Endothelial cell of umbilical vein (primary cell): ENCODE results near the gene KCNK1. TPM values are rescaled to one million over a fixed set of nuclear protein-coding genes. Genes with fewer than 3 reads are reported as not detected.

ENCODE experiments used
- BruUV-seq: library from RNA; stranded (reverse); fragments of 400-500 nt; replicated peaks from 2 replicates; lab custom pipeline; 2021; lab: Mats Ljungman, UMichigan
- CTCF ChIA-PET: fragments of 300-600, 350-600 bp; sonication (Branson Sonifier 250); formaldehyde crosslinking; loops from one replicate; lab custom pipeline; 2021; ENCODE audit warnings: antibody characterized with exemption, inconsistent platforms; lab: Charles Lee
- POLR2A ChIA-PET: fragments of 300-600, 350-600 bp; sonication (Branson Sonifier 250); formaldehyde crosslinking; loops from one replicate; lab custom pipeline; 2021; ENCODE audit warnings: antibody characterized with exemption, inconsistent platforms; lab: Charles Lee
- DNase-seq: peaks from one replicate; pipeline ENCODE4 v3.0.0-alpha.2; 2011; ENCODE audit warnings: low read depth, low spot score
- FAIRE-seq: peaks from 2 replicates; lab custom pipeline; 2011; peaks lifted over from hg19 to GRCh38; lab: Jason Lieb, UNC
- H2AFZ ChIP-seq: 2 replicates; pipeline ENCODE4 v1.6.0; 2012; ENCODE audit warnings: low read depth, low read length, control low read depth, inconsistent platforms
- H3K27ac ChIP-seq: 2 replicates; pipeline ENCODE4 v1.5.1; 2011; ENCODE audit warnings: low read depth, mild to moderate bottlenecking, control low read depth, low read length, moderate library complexity; ENCODE audit not compliant: insufficient read depth
- H3K27me3 ChIP-seq, 2 experiments: 2 replicates each; pipeline versions ENCODE4 v1.6.0 to v1.6.1; 2011; ENCODE audit warnings: low read length in 2 of 2, mixed read lengths in 1 of 2; ENCODE audit not compliant: control insufficient read depth in 2 of 2, insufficient read depth in 2 of 2
- H3K36me3 ChIP-seq, 2 experiments: 2 replicates in 1 of 2; 3 replicates in 1 of 2; pipeline ENCODE4 v1.5.1; 2011; ENCODE audit warnings: low read length in 2 of 2, mild to moderate bottlenecking in 1 of 2, moderate library complexity in 1 of 2; ENCODE audit not compliant: control insufficient read depth in 2 of 2, insufficient read depth in 2 of 2; ENCODE audit errors: extremely low read depth in 1 of 2
- H3K4me1 ChIP-seq: 3 replicates; pipeline ENCODE4 v1.5.1; 2011; ENCODE audit warnings: mild to moderate bottlenecking, low read length; ENCODE audit not compliant: control insufficient read depth, insufficient read depth; ENCODE audit errors: extremely low read depth
- H3K4me2 ChIP-seq: 2 replicates; pipeline ENCODE4 v1.6.1; 2011; ENCODE audit warnings: low read length, control low read depth, mixed read lengths; ENCODE audit not compliant: insufficient read depth
- H3K4me3 ChIP-seq, 3 experiments: fragments of 200-600 bp in 1 of 3; sonication (generic), shearing (Covaris generic) in 1 of 3; replicated peaks in 1 of 3; 2 replicates each; pipeline ENCODE4 v1.5.1; 2011 to 2016; ENCODE audit warnings: control low read depth in 3 of 3, low read length in 3 of 3, mild to moderate bottlenecking in 2 of 3, inconsistent platforms in 1 of 3, low read depth in 1 of 3, moderate library complexity in 1 of 3; ENCODE audit not compliant: insufficient read depth in 1 of 3
- H3K79me2 ChIP-seq: 2 replicates; pipeline ENCODE4 v1.6.0; 2012; ENCODE audit warnings: low read length, inconsistent platforms; ENCODE audit not compliant: control insufficient read depth, insufficient read depth
- H3K9ac ChIP-seq: replicated peaks from 2 replicates; pipeline ENCODE3; 2011; ENCODE audit warnings: low read length, control low read depth; ENCODE audit not compliant: insufficient read depth; ENCODE audit errors: extremely low read depth
- H3K9me1 ChIP-seq: replicated peaks from 3 replicates; pipeline ENCODE4 v1.6.0; 2011; ENCODE audit warnings: mild to moderate bottlenecking, low read length; ENCODE audit not compliant: control insufficient read depth, insufficient read depth; ENCODE audit errors: extremely low read depth
- H3K9me3 ChIP-seq: replicated peaks from 2 replicates; pipeline ENCODE4 v1.5.1; 2012; ENCODE audit warnings: low read length, inconsistent platforms; ENCODE audit not compliant: control insufficient read depth, insufficient read depth
- H4K20me1 ChIP-seq: replicated peaks from 2 replicates; pipeline ENCODE3; 2011; ENCODE audit warnings: mild to moderate bottlenecking, low read length; ENCODE audit not compliant: control insufficient read depth, insufficient read depth; ENCODE audit errors: extremely low read depth
- EZH2 ChIP-seq: IDR thresholded peaks from 2 replicates; pipeline ENCODE4 v1.6.1; 2012; ENCODE audit warnings: borderline replicate concordance, low read depth, mild to moderate bottlenecking, moderate library complexity, low read length, inconsistent platforms; ENCODE audit not compliant: severe bottlenecking
- FOS ChIP-seq: IDR thresholded peaks from 2 replicates; pipeline ENCODE4 v1.6.1; 2011; ENCODE audit warnings: mild to moderate bottlenecking, low read length, moderate library complexity, borderline replicate concordance; ENCODE audit not compliant: insufficient read depth
- GATA2 ChIP-seq: IDR thresholded peaks from 2 replicates; pipeline ENCODE4 v1.7.0; 2011; ENCODE audit warnings: low read depth, mild to moderate bottlenecking, moderate library complexity, mixed read lengths, low read length; ENCODE audit not compliant: insufficient read length, insufficient read depth
- MAX ChIP-seq: IDR thresholded peaks from 2 replicates; pipeline ENCODE4 v1.6.1; 2011; ENCODE audit not compliant: insufficient read depth, insufficient read length
- POLR2AphosphoS5 ChIP-seq: IDR thresholded peaks from 2 replicates; pipeline ENCODE4 v1.6.1; 2012; ENCODE audit warnings: low read depth, mild to moderate bottlenecking, control low read depth, low read length, moderate library complexity; ENCODE audit not compliant: insufficient read depth
- dilution Hi-C: fragments of 300-500 bp; cut with MboI; formaldehyde crosslinking; loops from one replicate; pipeline ENCODE4 v1.15.0; 2019; ENCODE audit warnings: low sequenced_read_pairs; ENCODE audit not compliant: extremely low pct_ligation_motif_present
- intact Hi-C: fragments of 100-400 bp; cut with micrococcal nuclease; formaldehyde crosslinking; loops from one replicate; pipeline ENCODE4 v1.10.0; 2022
- polyA plus RNA-seq, 4 experiments: library from polyadenylated mRNA; depleted of rRNA in 3 of 4; stranded (reverse) in 3 of 4; unstranded in 1 of 4; fragments of >200 nt; gene quantifications; 2 replicates each; pipeline versions ENCODE4 v1.2.1 to v1.2.3, GENCODE V29; 2011 to 2012; ENCODE audit warnings: missing spikeins in 1 of 4
- total RNA-seq: library from RNA; stranded (reverse); gene quantifications from 2 replicates; pipeline ENCODE4 v1.2.3, GENCODE V29; 2021

The KCNK1 gene
- total and polyA plus RNA-seq, 2 donors (not counting 3 experiments of a cell fraction or from before 2014, with no cell fraction given): 0.83 to 2.8 TPM

- H3K79me2 ChIP-seq: no peaks in the 10 kb centered on the region
- H3K27ac ChIP-seq: no peak overlapping the region
- CTCF ChIA-PET: no interaction called here
- no peak overlapping the region for H3K4me2 ChIP-seq
- no TSS peak for BruUV-seq
- no peak overlapping the region for H3K9ac ChIP-seq
- H3K9me3 ChIP-seq: no peaks in the 10 kb centered on the region
- no peak overlapping the region for H2AFZ ChIP-seq
- H3K4me3 ChIP-seq: no peak overlapping the region
- TF ChIP-seq MAX: no peak
- TF ChIP-seq POLR2AphosphoS5: no peak
- no peak for TF ChIP-seq GATA2
- TF ChIP-seq EZH2: no peak
- no peak for TF ChIP-seq FOS
- H3K4me1 ChIP-seq: no peaks in the 10 kb centered on the region
- H4K20me1 ChIP-seq: no peaks in the 10 kb centered on the region
- dilution Hi-C loops: no loop called here
- no peak for FAIRE-seq
- no peaks in the 10 kb centered on the region for H3K9me1 ChIP-seq
- POLR2A ChIA-PET: no interaction called here
- H3K36me3 ChIP-seq: no peaks in the 10 kb centered on the region
- intact Hi-C loops: no loop called here
- no peaks in the 10 kb centered on the region for H3K27me3 ChIP-seq
- DNase-seq: no peak
Observed at GRCh38 chr1:233600488-233600887, 13.4 kb upstream of the KCNK1 start.

DNA sequence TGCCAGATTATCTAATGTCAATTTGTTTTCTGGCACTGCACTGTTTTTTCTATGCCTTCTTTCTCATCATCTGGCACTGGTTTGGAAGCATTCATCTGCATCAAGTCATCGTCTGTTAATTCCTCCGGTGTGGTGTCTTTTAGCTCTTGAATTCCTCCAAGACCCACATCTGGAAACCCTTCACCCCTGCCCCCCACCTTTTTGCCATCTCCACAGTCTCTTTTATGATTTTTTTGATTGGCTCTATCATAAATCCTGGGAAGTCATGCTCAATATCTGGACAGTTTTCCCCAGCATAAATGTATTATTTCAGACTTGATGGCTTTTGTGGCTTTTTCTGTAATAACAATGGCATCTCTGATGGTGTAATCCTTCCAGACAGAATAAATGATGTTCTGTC, 10.4 kb upstream of the KCNK1 start:
- no peaks in the 10 kb centered on the region for H4K20me1 ChIP-seq
- ChIA-PET POLR2A (no interaction called here), CTCF (no interaction called here)
- no peak overlapping the region for H2AFZ ChIP-seq
- FAIRE-seq (no peak), DNase-seq (no peak)
- dilution Hi-C loops (no loop called here), intact Hi-C loops (no loop called here)
- TF ChIP-seq MAX: no peak
- H3K4me2 ChIP-seq: no peak overlapping the region
- no peaks in the 10 kb centered on the region for H3K4me1 ChIP-seq
- no peak overlapping the region for H3K4me3 ChIP-seq
- no TSS peak for BruUV-seq
- no peaks in the 10 kb centered on the region for H3K27me3 ChIP-seq
- H3K36me3 ChIP-seq: no peaks in the 10 kb centered on the region
- no peaks in the 10 kb centered on the region for H3K9me3 ChIP-seq
- no peak overlapping the region for H3K27ac ChIP-seq
- H3K9me1 ChIP-seq: no peaks in the 10 kb centered on the region
- H3K9ac ChIP-seq: no peak overlapping the region
- H3K79me2 ChIP-seq: no peaks in the 10 kb centered on the region
